ENCODE measurements around the gene PIAS4. TPM values are rescaled to one million over a fixed set of nuclear protein-coding genes. Genes with fewer than 3 reads are reported as not detected.
A peak's percentile ranks its signal among the peaks of the same experiment; 100 is the strongest.

The PIAS4 gene
- total RNA-seq, 1 experiment from 2014 or later, result 32.8 TPM

DNA sequence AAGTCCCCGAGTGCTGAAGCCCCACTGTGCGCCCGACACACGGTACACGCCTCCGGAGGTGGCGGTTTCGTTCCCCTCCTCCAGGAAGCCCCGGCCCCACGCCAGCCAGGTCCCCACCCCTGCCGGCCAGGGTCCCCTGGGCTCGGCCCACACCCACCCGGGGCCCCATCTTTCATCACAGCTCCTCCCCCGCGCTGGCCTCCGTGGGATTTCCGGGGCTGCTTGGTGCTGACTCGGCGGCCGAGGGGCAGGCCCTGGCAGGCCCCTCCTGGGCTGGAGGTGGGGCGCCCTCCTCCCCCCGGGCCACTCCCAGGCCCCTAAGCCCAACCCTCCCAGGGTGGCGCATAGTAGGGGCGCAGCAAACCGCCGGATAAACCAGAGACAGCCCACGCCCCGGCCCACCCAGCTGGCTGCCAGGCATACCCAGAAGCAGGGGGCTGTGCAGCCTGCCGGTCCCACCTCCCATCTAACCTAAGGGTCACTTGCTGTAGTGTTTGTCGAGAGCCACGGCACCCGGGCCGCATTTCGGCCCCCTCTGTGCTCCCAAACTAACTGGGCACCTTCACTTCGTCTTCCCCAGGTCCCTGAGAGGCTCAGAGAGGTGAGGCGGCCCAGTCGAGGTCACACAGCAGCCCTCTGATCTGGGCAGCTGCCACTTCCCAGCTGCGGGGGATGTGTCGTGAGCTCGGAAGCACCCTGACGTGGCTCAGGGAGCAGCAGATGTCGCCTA, 52.5 kb downstream of the PIAS4 start:
- no peak overlapping the region for H3K4me3 ChIP-seq
- no peaks in the 10 kb centered on the region for H3K4me1 ChIP-seq
- H3K27ac ChIP-seq, result no peak overlapping the region

DNA sequence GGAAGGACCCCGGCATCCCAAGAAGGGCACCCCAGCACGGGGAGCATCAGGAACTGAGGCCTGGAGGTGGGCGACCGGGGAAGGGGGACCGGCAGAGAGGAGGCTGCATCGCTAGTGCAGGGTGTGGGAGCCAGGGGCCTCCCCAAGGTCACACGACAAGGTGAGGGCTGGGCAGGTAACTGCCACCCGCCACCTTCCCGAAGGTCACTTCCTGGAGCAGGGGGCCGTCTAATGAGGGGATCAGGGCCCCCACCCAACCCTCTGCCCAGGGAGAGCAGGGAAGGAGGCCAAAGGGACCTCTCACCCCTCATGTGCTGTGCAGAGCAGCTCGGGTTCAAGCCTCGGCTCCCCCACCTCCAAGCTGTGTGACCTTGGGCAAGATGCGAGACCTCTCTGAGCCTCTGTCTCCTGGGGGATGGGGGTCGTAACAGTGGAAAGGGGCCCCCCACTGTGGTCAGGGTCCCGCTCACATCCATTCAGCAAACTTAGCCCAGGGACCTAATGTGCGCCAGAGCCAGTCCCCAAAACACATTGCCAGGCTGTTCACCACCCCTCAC, 53.2 kb downstream of the PIAS4 start:
- Histone ChIP-seq H3K9me3 (replicated peaks) (no peaks in the 10 kb centered on the region), H3K36me3 (peaks cover 2% of the 10 kb centered on the region; the same call in 1 of the 2 replicates), H3K27ac (no peak overlapping the region), H3K4me3 (no peak overlapping the region), H3K4me1 (no peaks in the 10 kb centered on the region), H3K27me3 (no peaks in the 10 kb centered on the region)
- no peak for DNase-seq

More for the DNA sequence above, 52.5 kb downstream of the PIAS4 start:
- H3K9me3 ChIP-seq (replicated peaks), result no peaks in the 10 kb centered on the region
- no peak for DNase-seq
- no peaks in the 10 kb centered on the region for H3K27me3 ChIP-seq
- H3K36me3 ChIP-seq, result peaks cover 6% of the 10 kb centered on the region; the same call in 1 of the 2 replicates

- Histone ChIP-seq H3K27ac (no peak overlapping the region), H3K9me3 (replicated peaks) (no peaks in the 10 kb centered on the region), H3K27me3 (no peaks in the 10 kb centered on the region), H3K36me3 (peaks cover 2% of the 10 kb centered on the region; the same call in 1 of the 2 replicates), H3K4me3 (no peak overlapping the region), H3K4me1 (no peaks in the 10 kb centered on the region)
- no peak for DNase-seq
Observed at GRCh38 chr19:4061178-4061682, 53.7 kb downstream of the PIAS4 start.

- peaks cover 2% of the 10 kb centered on the region; the same call in 1 of the 2 replicates for H3K36me3 ChIP-seq
- H3K27ac ChIP-seq, result no peak overlapping the region
- DNase-seq, result no peak
- no peaks in the 10 kb centered on the region for H3K4me1 ChIP-seq
- H3K9me3 ChIP-seq (replicated peaks), result no peaks in the 10 kb centered on the region
- H3K4me3 ChIP-seq, result no peak overlapping the region
- H3K27me3 ChIP-seq, result no peaks in the 10 kb centered on the region
Observed at GRCh38 chr19:4061683-4062418, 54.3 kb downstream of the PIAS4 start.

DNA sequence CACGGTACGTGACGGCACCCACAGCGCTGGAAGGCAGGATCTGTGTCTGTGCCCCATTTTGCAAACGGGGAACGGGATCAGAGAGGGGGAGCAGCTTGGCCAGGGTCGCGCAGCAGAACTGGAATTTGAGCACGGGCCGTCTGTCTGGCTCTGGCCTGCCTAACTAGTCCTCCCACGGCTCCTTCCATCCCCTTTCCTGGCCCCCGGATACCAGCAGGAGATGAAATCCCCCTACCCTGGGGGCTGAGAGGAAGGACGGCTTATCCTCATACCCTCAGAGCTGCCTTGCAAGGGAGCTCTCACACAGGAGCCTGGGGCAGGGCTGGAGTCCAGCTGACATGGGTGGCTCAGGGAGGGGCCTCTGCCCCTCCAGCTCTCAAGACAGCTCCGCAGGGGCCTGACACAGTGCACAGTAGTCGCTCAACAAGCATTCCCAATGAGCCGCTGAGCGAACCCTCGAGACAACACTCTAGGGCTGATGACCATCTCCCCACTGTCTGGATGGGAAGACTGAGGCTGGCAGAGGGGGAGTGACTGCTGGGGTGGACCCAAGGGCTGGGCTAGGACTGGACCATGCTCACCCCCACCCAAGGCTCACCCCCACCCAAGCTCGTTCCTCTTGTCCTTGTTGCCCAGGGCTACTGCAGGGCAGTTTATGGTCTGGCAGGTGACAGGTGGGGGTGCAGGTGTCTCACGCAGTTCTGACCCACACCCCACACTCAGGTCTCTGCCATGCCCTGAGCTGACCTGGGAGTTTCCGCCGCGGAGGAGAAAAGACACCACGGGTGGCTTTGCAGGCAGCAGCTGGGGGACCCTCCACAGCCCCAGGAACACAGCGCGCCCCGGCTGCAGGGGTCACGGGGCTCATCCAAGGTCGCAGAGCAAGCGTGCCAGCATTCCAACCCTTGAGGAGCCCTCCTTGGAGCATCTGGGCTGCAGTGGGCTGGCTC, 55.2 kb downstream of the PIAS4 start:
- DNase-seq, result no peak
- H3K36me3 ChIP-seq, result peaks cover 2% of the 10 kb centered on the region; the same call in 1 of the 2 replicates
- no peaks in the 10 kb centered on the region for H3K27me3 ChIP-seq
- no peak overlapping the region for H3K4me3 ChIP-seq
- no peaks in the 10 kb centered on the region for H3K9me3 ChIP-seq (replicated peaks)
- no peaks in the 10 kb centered on the region for H3K4me1 ChIP-seq
- no peak overlapping the region for H3K27ac ChIP-seq

DNA sequence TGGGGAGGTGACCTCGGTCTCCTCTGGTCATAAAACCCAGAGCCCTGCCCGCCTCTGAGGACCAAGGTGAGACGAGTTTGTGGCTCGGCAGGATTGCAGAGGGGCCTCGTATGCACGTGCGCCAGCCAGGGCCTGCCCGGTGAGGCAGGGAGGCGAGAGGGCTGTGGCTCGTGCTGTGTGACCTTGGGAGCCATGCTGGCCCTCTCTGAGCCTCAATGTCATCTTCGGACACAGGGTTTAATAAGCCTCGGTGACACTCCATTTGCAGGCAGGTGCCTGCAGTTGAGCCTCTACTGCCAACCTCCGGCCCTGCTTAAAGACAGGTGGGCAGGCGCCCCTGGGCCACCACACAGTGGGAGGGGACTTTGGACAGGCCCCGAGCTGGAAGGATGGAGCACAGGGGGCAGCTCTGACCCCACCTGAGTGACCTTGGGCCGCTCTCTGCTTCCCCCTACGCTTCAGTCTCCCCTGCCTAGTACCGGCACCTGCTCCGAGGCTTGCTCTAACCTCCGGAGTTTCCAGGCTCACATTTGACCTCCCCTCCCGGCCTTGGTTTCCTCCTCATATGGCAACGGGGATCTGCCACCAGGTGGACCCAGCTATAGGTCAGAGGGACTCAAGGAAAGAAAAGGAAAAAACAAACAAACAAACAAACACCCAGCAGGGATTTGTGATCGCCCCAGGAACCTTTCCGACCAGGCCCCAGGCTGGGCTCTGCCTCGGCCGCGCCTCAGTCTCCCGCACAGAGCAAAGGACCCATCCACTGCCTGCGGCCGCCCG, 56.0 kb downstream of the PIAS4 start:
- Histone ChIP-seq H3K4me1 (peaks cover 4% of the 10 kb centered on the region; the same call in 1 of the 2 replicates), H3K27me3 (peaks cover 4% of the 10 kb centered on the region; the same call in 1 of the 2 replicates), H3K27ac (no peak overlapping the region), H3K4me3 (peak overlapping the region; percentile 91), H3K36me3 (peaks cover 2% of the 10 kb centered on the region; the same call in 1 of the 2 replicates), H3K9me3 (replicated peaks) (no peaks in the 10 kb centered on the region)
- no peak for DNase-seq

- no peaks in the 10 kb centered on the region for H3K9me3 ChIP-seq (replicated peaks)
- H3K4me1 ChIP-seq, result peaks cover 4% of the 10 kb centered on the region; the same call in 1 of the 2 replicates
- H3K36me3 ChIP-seq, result peaks cover 2% of the 10 kb centered on the region; the same call in 1 of the 2 replicates
- peak overlapping the region; percentile 91 for H3K4me3 ChIP-seq
- H3K27me3 ChIP-seq, result peaks cover 7% of the 10 kb centered on the region; the same call in 1 of the 2 replicates
- DNase-seq, result no peak
- peak overlapping the region; percentile 73 for H3K27ac ChIP-seq
Observed at GRCh38 chr19:4064149-4064495, 56.6 kb downstream of the PIAS4 start.

GRCh38 chr19:4064496-4065260, 57.1 kb downstream of the PIAS4 start:
- Histone ChIP-seq H3K9me3 (replicated peaks) (no peaks in the 10 kb centered on the region), H3K4me3 (peak overlapping the region; percentile 91), H3K4me1 (peaks cover 4% of the 10 kb centered on the region; the same call in 1 of the 2 replicates), H3K27ac (peak overlapping the region; percentile 73), H3K27me3 (peaks cover 8% of the 10 kb centered on the region; the same call in 1 of the 2 replicates), H3K36me3 (peaks cover 2% of the 10 kb centered on the region; the same call in 1 of the 2 replicates)
- DNase-seq, result no peak

DNA sequence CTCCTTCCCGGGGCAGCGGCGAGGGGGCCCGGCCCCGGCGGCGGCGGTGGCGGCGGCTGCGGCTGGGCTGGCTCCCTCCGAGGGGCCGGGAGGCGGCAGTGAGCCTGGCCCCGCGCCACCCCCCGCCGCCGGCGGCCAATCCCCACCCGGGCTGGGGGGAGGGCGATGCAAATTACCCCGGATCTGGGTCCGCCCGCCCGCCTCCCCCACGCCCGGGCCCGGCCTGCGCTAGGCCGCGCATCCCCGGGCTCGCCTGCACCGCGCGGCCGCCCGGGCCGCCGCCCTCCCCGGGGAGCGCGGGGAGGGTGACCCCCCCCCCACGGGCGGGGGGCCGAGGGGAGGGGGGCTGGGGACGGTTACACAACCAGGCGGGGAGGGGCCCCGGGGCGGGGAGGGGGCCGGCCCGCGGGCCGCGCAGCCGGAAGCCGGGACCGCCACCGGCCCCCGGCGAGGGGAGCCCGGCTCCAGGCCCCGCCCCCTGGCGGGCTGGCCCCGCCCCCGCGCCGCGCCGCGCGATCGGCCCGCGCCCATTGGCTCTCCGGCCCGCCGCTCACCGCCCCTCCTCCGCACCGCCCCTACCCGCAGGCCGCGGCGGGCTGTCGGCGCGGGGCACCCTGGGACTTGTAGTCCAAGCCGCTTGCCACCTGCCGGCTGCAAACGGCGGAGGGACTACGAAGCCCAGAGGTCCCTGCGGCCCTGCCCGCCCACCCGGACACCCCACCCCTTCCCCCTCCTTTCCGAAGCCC, 58.1 kb downstream of the PIAS4 start:
- peak overlapping the region; percentile 91 for H3K4me3 ChIP-seq

GRCh38 chr19:4066176-4066606, 58.7 kb downstream of the PIAS4 start:
- peak overlapping the region; percentile 40; the same call in 1 of the 2 replicates for H3K27ac ChIP-seq
- no peak for DNase-seq
- H3K27me3 ChIP-seq, result peaks cover 8% of the 10 kb centered on the region; the same call in 1 of the 2 replicates
- H3K9me3 ChIP-seq (replicated peaks), result no peaks in the 10 kb centered on the region
- peaks cover 2% of the 10 kb centered on the region; the same call in 1 of the 2 replicates for H3K36me3 ChIP-seq
- H3K4me1 ChIP-seq, result peaks cover 4% of the 10 kb centered on the region; the same call in 1 of the 2 replicates
- peak overlapping the region; percentile 88 for H3K4me3 ChIP-seq

More for the DNA sequence above, 58.1 kb downstream of the PIAS4 start:
- H3K4me1 ChIP-seq, result peaks cover 4% of the 10 kb centered on the region; the same call in 1 of the 2 replicates
- peak; percentile 95 to 96 for DNase-seq
- H3K27me3 ChIP-seq, result peaks cover 8% of the 10 kb centered on the region; the same call in 1 of the 2 replicates
- no peaks in the 10 kb centered on the region for H3K9me3 ChIP-seq (replicated peaks)
- no peak overlapping the region for H3K27ac ChIP-seq
- peaks cover 2% of the 10 kb centered on the region; the same call in 1 of the 2 replicates for H3K36me3 ChIP-seq

- Histone ChIP-seq H3K9me3 (replicated peaks) (no peaks in the 10 kb centered on the region), H3K27ac (peak within 1 kb of the TSS; percentile 40; the same call in 1 of the 2 replicates), H3K27me3 (peaks cover 8% of the 10 kb centered on the region; the same call in 1 of the 2 replicates), H3K36me3 (peaks cover 2% of the 10 kb centered on the region; the same call in 1 of the 2 replicates), H3K4me3 (peak within 1 kb of the TSS; percentile 88), H3K4me1 (peaks cover 4% of the 10 kb centered on the region; the same call in 1 of the 2 replicates)
- DNase-seq, result peak; percentile 80 to 86
Observed at GRCh38 chr19:4066682-4067395, 59.3 kb downstream of the PIAS4 start, which contains the start of gene ZBTB7A. ZBTB7A (minus strand) TSS chr19:4066899; CDS start chr19:4055232, 11,667 bp downstream.
